DOHH2 (cell line): ENCODE measurements around the gene MICAL3.

ENCODE experiments used
- H3F3A ChIP-seq: fragments of 200-600 bp; sonication (generic), shearing (Covaris generic); 2 replicates; pipeline ENCODE4 v1.6.0; 2016; ENCODE audit warnings: antibody characterized with exemption, mild to moderate bottlenecking; ENCODE audit not compliant: control insufficient read depth, insufficient read depth
- H3K27ac ChIP-seq: fragments of 200-600 bp; sonication (generic); 2 replicates; pipeline ENCODE4 v1.5.1; 2014; ENCODE audit warnings: low read depth, mild to moderate bottlenecking, low read length, moderate library complexity
- H3K27me3 ChIP-seq: fragments of 200-600 bp; sonication (generic); 2 replicates; pipeline ENCODE4 v1.6.1; 2014; ENCODE audit warnings: mild to moderate bottlenecking, low read length, mixed read lengths; ENCODE audit not compliant: control insufficient read depth
- H3K36me3 ChIP-seq: fragments of 200-600 bp; sonication (generic); 2 replicates; pipeline ENCODE4 v1.6.1; 2014; ENCODE audit warnings: mild to moderate bottlenecking, low read length, moderate library complexity, mixed read lengths; ENCODE audit not compliant: control insufficient read depth
- H3K4me1 ChIP-seq: fragments of 200-600 bp; sonication (generic); 2 replicates; pipeline ENCODE4 v1.6.1; 2014; ENCODE audit warnings: mild to moderate bottlenecking, low read length, mixed read lengths; ENCODE audit not compliant: control insufficient read depth
- H3K4me2 ChIP-seq: fragments of 200-600 bp; sonication (generic); 2 replicates; pipeline ENCODE4 v1.6.0; 2014; ENCODE audit warnings: mild to moderate bottlenecking, low read length, moderate library complexity
- H3K4me3 ChIP-seq: fragments of 200-600 bp; sonication (generic); 2 replicates; pipeline ENCODE4 v1.5.1; 2014; ENCODE audit warnings: mild to moderate bottlenecking, low read length, mixed read lengths
- H3K79me2 ChIP-seq: fragments of 200-600 bp; sonication (generic); 2 replicates; pipeline ENCODE4 v1.6.1; 2014; ENCODE audit warnings: mild to moderate bottlenecking, low read length, mixed read lengths; ENCODE audit not compliant: control insufficient read depth
- H3K9me2 ChIP-seq: fragments of 200-600 bp; sonication (generic); replicated peaks from 2 replicates; pipeline ENCODE4 v1.6.1; 2014; ENCODE audit warnings: mild to moderate bottlenecking, low read length, mixed read lengths; ENCODE audit not compliant: control insufficient read depth
- H3K9me3 ChIP-seq: fragments of 200-600 bp; sonication (generic); 2 replicates; pipeline ENCODE4 v1.6.1; 2014; ENCODE audit warnings: antibody characterized with exemption, low read length, mixed read lengths; ENCODE audit not compliant: control insufficient read depth, insufficient read depth
- H4K20me1 ChIP-seq: fragments of 200-600 bp; sonication (generic); 2 replicates; pipeline ENCODE4 v1.6.0; 2014; ENCODE audit warnings: low read depth, mild to moderate bottlenecking, antibody characterized with exemption, low read length, moderate library complexity; ENCODE audit not compliant: control insufficient read depth, insufficient read depth
- CTCF ChIP-seq: fragments of 200-600 bp; sonication (generic); IDR thresholded peaks from one replicate; pipeline ENCODE4 v1.5.1; 2014; ENCODE audit warnings: antibody characterized with exemption, mild to moderate bottlenecking, low read depth, low read length; ENCODE audit not compliant: poor library complexity, severe bottlenecking
- EZH2phosphoT487 ChIP-seq: fragments of 200-600 bp; sonication (generic); IDR thresholded peaks from 2 replicates; pipeline ENCODE4 v1.6.1; 2017; ENCODE audit warnings: borderline replicate concordance, mild to moderate bottlenecking, antibody characterized with exemption, low read length, moderate library complexity, mixed read lengths

Gene MICAL3

GRCh38 chr22:17977371-17977770, 47.0 kb downstream of the MICAL3 start:
- Histone ChIP-seq H3K9me2 (no peaks in the 10 kb centered on the region), H3K36me3 (peaks cover 11% of the 10 kb centered on the region), H4K20me1 (peaks cover 30% of the 10 kb centered on the region), H3K4me2 (no peak overlapping the region), H3K27ac (no peak overlapping the region), H3K4me3 (no peak overlapping the region), H3K9me3 (no peaks in the 10 kb centered on the region), H3K79me2 (peaks cover 98% of the 10 kb centered on the region), H3K4me1 (peaks cover 36% of the 10 kb centered on the region), H3K27me3 (no peaks in the 10 kb centered on the region), H3F3A (peaks cover 7% of the 10 kb centered on the region)
- TF ChIP-seq EZH2phosphoT487, result no peak
- TF ChIP-seq CTCF, result no peak

- peaks cover 31% of the 10 kb centered on the region for H4K20me1 ChIP-seq
Measured at GRCh38 chr22:17976121-17976520, 48.2 kb downstream of the MICAL3 start.

GRCh38 chr22:17974703-17975372, 49.5 kb downstream of the MICAL3 start:
- peaks cover 98% of the 10 kb centered on the region for H3K79me2 ChIP-seq
- no peak overlapping the region for H3K27ac ChIP-seq
- H3K27me3 ChIP-seq, result no peaks in the 10 kb centered on the region
- no peak overlapping the region for H3K4me3 ChIP-seq
- peaks cover 2% of the 10 kb centered on the region for H3F3A ChIP-seq
- no peaks in the 10 kb centered on the region for H3K9me3 ChIP-seq
- H4K20me1 ChIP-seq, result peaks cover 33% of the 10 kb centered on the region
- H3K4me1 ChIP-seq, result peaks cover 34% of the 10 kb centered on the region
- TF ChIP-seq CTCF (no peak), EZH2phosphoT487 (no peak)
- H3K4me2 ChIP-seq, result no peak overlapping the region
- no peaks in the 10 kb centered on the region for H3K9me2 ChIP-seq
- H3K36me3 ChIP-seq, result peaks cover 14% of the 10 kb centered on the region

More at GRCh38 chr22:17976121-17976520, 48.2 kb downstream of the MICAL3 start:
- Histone ChIP-seq H3K9me2 (no peaks in the 10 kb centered on the region), H3K4me2 (no peak overlapping the region), H3K27me3 (no peaks in the 10 kb centered on the region), H3K27ac (no peak overlapping the region), H3K4me3 (no peak overlapping the region), H3K4me1 (peaks cover 32% of the 10 kb centered on the region), H3K79me2 (peaks cover 98% of the 10 kb centered on the region), H3K36me3 (peaks cover 9% of the 10 kb centered on the region), H3K9me3 (no peaks in the 10 kb centered on the region), H3F3A (peaks cover 4% of the 10 kb centered on the region)
- TF ChIP-seq CTCF (no peak), EZH2phosphoT487 (no peak)
